OCI-LY1 (cell line): ENCODE results near the gene SLC35G6.

Source experiments
- EZH2 ChIP-seq: fragments of 200-600 bp; sonication (generic), shearing (Covaris generic); IDR thresholded peaks from 2 replicates; pipeline ENCODE4 v1.8.0; 2017; ENCODE audit warnings: borderline replicate concordance, mixed run types, mild to moderate bottlenecking, antibody characterized with exemption, low read length, moderate library complexity, mixed read lengths
- TF ChIP-seq, protein P1 (sequence below): fragments of 200-600 bp; sonication (generic), shearing (Covaris generic); IDR thresholded peaks from 2 replicates; pipeline ENCODE4 v1.5.1; 2017; ENCODE audit warnings: mild to moderate bottlenecking, antibody characterized with exemption, low read length, moderate library complexity, mixed read lengths

DNA sequence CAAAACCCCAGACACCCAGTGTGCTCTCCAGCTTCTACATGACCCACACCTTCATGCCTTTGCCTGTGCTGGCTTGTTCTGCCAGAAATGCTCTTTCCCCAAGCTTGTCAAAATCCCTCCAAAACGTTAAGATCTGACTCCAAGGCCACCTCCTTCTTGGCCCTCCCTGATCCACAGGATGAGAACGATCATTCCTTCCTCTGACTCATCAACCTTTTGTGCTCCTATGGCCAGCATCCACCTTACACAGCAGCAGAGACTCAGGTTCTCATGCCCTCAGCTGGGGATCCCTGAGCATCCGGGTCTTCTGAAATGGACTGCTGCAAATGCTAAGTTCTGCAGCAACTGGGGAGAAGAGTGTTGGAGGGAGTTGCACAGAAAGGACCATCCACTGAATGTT, 4.8 kb upstream of the SLC35G6 start:
- TF ChIP-seq, protein P1, sequence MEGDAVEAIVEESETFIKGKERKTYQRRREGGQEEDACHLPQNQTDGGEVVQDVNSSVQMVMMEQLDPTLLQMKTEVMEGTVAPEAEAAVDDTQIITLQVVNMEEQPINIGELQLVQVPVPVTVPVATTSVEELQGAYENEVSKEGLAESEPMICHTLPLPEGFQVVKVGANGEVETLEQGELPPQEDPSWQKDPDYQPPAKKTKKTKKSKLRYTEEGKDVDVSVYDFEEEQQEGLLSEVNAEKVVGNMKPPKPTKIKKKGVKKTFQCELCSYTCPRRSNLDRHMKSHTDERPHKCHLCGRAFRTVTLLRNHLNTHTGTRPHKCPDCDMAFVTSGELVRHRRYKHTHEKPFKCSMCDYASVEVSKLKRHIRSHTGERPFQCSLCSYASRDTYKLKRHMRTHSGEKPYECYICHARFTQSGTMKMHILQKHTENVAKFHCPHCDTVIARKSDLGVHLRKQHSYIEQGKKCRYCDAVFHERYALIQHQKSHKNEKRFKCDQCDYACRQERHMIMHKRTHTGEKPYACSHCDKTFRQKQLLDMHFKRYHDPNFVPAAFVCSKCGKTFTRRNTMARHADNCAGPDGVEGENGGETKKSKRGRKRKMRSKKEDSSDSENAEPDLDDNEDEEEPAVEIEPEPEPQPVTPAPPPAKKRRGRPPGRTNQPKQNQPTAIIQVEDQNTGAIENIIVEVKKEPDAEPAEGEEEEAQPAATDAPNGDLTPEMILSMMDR = no peak
- TF ChIP-seq EZH2 = no peak
